Thyroid gland (tissue), 4 donors: Measurements from ENCODE around the gene P2RX1. TPM values are rescaled to one million over a fixed set of nuclear protein-coding genes. Genes with fewer than 3 reads are reported as not detected.

Experiments
- DNase-seq, 2 donors: peaks; one replicate each; pipeline ENCODE4 v3.0.0-alpha.2; 2019
- H3K27ac ChIP-seq, 3 donors: fragments of 200-600 bp; sonication (generic); 1 replicate in 2 of 3; 2 replicates in 1 of 3; pipeline ENCODE4 v1.5.1; 2016 to 2019; ENCODE audit warnings: mild to moderate bottlenecking in 1 of 3, moderate library complexity in 1 of 3
- H3K27me3 ChIP-seq: fragments of 200-600 bp; sonication (generic); one replicate; pipeline ENCODE4 v1.5.1; 2019
- H3K36me3 ChIP-seq, 2 donors: fragments of 200-600 bp; sonication (generic); one replicate each; pipeline ENCODE4 v1.5.1; 2016 to 2019
- H3K4me1 ChIP-seq, 2 donors: fragments of 200-600 bp; sonication (generic); one replicate each; pipeline ENCODE4 v1.5.1; 2017 to 2019
- H3K4me3 ChIP-seq, 3 donors: fragments of 200-600 bp; sonication (generic); replicated peaks in 1 of 3; 1 replicate in 2 of 3; 2 replicates in 1 of 3; pipeline ENCODE4 v1.5.1; 2016; ENCODE audit warnings: mild to moderate bottlenecking in 1 of 3
- H3K9me3 ChIP-seq: fragments of 200-600 bp; sonication (generic); one replicate; pipeline ENCODE4 v1.5.1; 2017
- POLR2A ChIP-seq, 2 donors: fragments of 450-650 bp; IDR thresholded peaks; one replicate each; pipeline ENCODE4 v1.6.1; 2017; ENCODE audit warnings: antibody characterized with exemption in 2 of 2, mild to moderate bottlenecking in 2 of 2, moderate library complexity in 1 of 2
- WGBS, 2 donors: methylation state at CpG; one replicate each; pipeline ENCODE4 v1.1.5; 2017; 5-methylcytosine and 5-hydroxymethylcytosine counted together
- intact Hi-C: fragments of 100-400 bp; cut with DNase I; formaldehyde crosslinking; loops from one replicate; pipeline ENCODE4 v1.15.1; 2023
- total RNA-seq, 4 donors: library from RNA; depleted of rRNA; stranded (reverse); fragments of >200 nt; gene quantifications; one replicate each; pipeline ENCODE4 v1.2.3, GENCODE V29; 2016
- TF ChIP-seq, protein P1 (sequence below), 6 experiments: fragments of 200-600 bp in 3 of 6; fragments of 450-650 bp in 3 of 6; sonication (generic) in 3 of 6; IDR thresholded peaks; one replicate each; pipeline ENCODE4 v1.5.1; 2016 to 2019; ENCODE audit warnings: antibody characterized with exemption in 6 of 6, mild to moderate bottlenecking in 2 of 6, inconsistent platforms in 1 of 6, moderate library complexity in 1 of 6

P2RX1 gene
- total RNA-seq, 4 donors from 2014 or later, result 0.11 to 0.54 (median 0.21) TPM; not detected in 1

DNA sequence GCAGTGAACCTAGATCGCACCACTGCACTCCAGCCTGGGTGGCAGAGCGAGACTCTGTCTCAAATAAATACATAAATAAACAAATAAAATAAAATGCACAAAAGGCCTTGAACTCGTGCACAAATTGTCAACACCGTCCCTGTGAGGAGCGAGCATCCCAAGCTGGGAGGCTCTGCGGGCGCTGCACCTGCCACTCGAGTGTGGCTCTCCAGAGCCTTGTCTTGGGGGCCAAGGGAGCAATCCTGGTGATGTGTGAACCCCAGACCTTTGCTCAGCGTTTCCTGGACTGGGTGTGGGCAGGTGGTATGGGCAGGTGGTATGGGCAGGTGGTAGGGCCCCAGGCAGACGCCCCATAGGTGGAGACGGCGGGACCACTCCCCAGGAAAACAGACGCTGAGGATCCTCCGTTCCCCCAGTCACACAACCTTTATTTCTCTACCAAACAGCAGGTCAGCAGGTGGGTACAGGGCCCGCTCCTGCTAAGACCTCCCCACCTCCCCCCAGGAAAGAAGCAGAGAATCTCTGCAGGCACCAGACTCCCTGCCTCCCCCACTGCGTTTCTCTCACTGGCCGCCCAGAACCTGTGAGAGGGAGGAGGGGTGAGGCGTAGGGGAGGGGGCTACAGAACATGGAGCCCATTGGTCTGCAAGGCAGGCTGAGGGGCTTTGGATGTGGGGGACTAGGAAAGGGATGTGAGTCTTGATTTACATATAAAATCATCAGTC is 7.4 kb upstream of the P2RX1 start:
- Histone ChIP-seq H3K4me1 (peaks cover 0 to 11% of the 10 kb centered on the region in 2 donors), H3K36me3 (no peaks in the 10 kb centered on the region), H3K9me3 (no peaks in the 10 kb centered on the region), H3K4me3 (no peak overlapping the region), H3K27ac (no peak overlapping the region), H3K27me3 (no peaks in the 10 kb centered on the region)
- DNase-seq, result no peak
- intact Hi-C loops, result no loop called here
- TF ChIP-seq, protein P1, sequence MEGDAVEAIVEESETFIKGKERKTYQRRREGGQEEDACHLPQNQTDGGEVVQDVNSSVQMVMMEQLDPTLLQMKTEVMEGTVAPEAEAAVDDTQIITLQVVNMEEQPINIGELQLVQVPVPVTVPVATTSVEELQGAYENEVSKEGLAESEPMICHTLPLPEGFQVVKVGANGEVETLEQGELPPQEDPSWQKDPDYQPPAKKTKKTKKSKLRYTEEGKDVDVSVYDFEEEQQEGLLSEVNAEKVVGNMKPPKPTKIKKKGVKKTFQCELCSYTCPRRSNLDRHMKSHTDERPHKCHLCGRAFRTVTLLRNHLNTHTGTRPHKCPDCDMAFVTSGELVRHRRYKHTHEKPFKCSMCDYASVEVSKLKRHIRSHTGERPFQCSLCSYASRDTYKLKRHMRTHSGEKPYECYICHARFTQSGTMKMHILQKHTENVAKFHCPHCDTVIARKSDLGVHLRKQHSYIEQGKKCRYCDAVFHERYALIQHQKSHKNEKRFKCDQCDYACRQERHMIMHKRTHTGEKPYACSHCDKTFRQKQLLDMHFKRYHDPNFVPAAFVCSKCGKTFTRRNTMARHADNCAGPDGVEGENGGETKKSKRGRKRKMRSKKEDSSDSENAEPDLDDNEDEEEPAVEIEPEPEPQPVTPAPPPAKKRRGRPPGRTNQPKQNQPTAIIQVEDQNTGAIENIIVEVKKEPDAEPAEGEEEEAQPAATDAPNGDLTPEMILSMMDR (IDR thresholded peaks at IDR 0.05), result no peak
- no peak for TF ChIP-seq POLR2A (IDR thresholded peaks at IDR 0.05)
- 89% methylated on average over 15 to 16 of the region's 18 CpGs for WGBS, 2 donors

DNA sequence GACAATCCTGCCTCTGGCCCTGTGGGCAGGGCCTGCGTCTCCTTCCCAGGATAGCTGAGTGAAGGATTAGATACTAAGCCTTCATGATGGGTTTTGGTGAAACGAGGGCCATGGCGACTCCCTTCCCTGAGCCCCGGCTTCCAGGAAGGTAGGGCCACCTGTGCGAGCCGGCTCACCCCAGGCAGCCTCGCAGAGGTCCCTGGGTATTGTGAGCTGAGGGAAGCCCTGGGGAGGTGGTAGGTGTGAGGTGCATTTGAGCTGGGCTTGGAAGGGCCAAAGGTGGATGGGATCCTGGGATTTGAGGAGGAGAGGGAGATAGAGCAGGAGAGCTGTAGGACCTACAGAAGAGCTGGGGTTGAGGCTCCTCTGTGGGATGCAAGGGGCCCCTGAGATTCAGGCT is 6.5 kb upstream of the P2RX1 start:
- Histone ChIP-seq H3K36me3 (no peaks in the 10 kb centered on the region), H3K4me3 (no peak overlapping the region), H3K27ac (no peak overlapping the region), H3K4me1 (peaks cover 0 to 9% of the 10 kb centered on the region in 2 donors), H3K9me3 (no peaks in the 10 kb centered on the region), H3K27me3 (no peaks in the 10 kb centered on the region)
- intact Hi-C loops, result no loop called here
- DNase-seq, result no peak
- no peak for TF ChIP-seq POLR2A (IDR thresholded peaks at IDR 0.05)
- WGBS, 2 donors, result 89 to 92% methylated on average over 1 to 7 of the region's 7 CpGs

DNA sequence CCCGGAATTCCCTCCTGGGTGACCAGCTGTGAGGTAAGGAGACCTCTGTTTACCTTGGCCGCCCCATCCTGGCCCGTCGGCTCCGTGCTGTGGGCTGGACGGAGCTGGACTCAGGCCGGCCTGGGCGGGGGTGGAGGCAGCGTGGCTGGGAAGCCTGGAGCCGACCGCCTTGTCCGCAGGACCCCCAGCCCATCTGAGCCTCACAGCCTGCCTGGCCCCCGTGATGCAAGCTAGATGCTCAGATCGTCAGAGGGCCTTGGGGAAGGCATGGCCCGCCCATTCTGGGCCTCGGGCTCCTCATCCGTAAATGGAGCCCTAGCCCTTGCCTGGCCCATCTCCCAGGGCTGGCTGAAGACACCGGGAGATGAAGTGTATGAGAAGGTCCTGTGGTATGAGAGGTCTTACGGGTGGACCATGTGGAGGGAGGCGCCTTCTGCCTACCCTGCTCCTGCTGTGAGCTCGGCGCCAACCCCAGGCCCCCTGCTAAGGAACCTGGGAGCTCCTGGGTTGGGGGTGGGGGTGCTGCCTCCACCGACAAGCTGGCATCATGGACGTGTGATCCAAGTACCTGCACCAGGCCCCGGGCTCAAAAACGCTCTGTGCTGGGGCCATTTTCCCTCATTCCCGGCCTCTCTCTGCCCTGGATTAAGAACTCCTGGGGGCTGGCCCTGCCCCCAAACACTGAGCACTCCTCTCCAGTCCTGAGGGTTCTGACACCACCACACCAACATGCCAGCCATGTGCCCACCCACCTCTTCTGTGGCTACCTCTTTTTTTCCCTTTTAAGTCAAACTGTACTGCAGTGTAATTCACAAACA is 5.4 kb upstream of the P2RX1 start:
- 76% methylated on average over 8 to 15 of the region's 27 CpGs for WGBS, 2 donors
- Histone ChIP-seq H3K27ac (no peak overlapping the region), H3K4me1 (peaks cover 0 to 11% of the 10 kb centered on the region in 2 donors), H3K9me3 (no peaks in the 10 kb centered on the region), H3K36me3 (no peaks in the 10 kb centered on the region), H3K4me3 (no peak overlapping the region), H3K27me3 (no peaks in the 10 kb centered on the region)
- TF ChIP-seq, protein P1 (IDR thresholded peaks at IDR 0.05), result no peak
- TF ChIP-seq POLR2A (IDR thresholded peaks at IDR 0.05), result no peak
- intact Hi-C loops, result no loop called here
- no peak for DNase-seq

DNA sequence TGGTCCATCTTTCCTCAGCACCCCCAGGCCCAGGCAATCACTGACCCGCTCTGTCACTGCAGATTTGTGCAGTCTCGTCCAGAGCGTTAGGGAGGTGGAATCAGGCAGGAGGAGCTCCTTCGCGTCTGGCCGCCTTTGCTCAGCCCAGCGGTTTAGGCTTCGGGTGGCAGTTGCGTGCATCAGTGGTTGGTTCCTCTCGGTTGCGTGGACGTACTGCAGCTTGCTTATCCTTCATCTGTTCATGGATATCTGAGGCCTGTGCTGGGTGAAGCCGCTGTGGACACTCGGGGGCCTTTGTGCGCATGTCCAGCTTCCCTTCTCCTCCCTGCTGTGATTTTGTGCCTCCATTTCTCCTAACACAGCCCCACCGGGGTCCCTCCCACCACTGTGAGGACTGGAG is 4.7 kb upstream of the P2RX1 start:
- Histone ChIP-seq H3K4me1 (peaks cover 0 to 13% of the 10 kb centered on the region in 2 donors), H3K36me3 (no peaks in the 10 kb centered on the region), H3K9me3 (no peaks in the 10 kb centered on the region), H3K4me3 (no peak overlapping the region), H3K27ac (no peak overlapping the region), H3K27me3 (no peaks in the 10 kb centered on the region)
- WGBS, 2 donors, result 75 to 81% methylated on average over 15 to 16 of the region's 16 CpGs
- TF ChIP-seq, protein P1 (IDR thresholded peaks at IDR 0.05), result no peak
- TF ChIP-seq POLR2A (IDR thresholded peaks at IDR 0.05), result no peak
- DNase-seq, result no peak
- intact Hi-C loops, result no loop called here

DNA sequence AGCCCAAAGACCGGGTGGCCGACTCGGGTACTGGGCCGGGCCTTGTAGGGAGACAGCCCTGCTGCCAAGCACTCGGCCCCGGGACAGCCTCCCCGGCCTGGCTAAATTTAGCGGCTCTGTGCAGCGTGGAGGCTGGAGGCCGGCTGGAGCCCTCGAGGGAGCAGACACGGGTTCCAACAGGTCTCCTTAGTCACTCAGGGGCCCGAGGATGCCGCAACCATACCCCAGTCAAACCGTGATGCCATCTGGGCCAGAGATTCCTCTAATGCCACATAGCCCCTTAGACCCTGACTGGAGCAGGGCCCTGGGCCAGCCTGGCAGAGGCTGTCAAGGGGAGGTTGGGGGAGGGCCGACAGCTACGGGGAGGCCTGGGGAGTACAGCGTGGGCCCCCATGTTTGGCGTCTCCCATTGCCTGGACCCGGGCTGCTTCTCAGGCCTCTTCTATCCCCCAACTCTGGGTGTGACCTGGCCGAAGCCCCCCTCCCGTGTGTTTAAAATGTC is 2.9 kb upstream of the P2RX1 start:
- no peaks in the 10 kb centered on the region for H3K9me3 ChIP-seq
- intact Hi-C loops, result no loop called here
- no peaks in the 10 kb centered on the region for H3K36me3 ChIP-seq
- DNase-seq, result no peak
- H3K4me1 ChIP-seq, result peaks cover 0 to 13% of the 10 kb centered on the region in 2 donors
- TF ChIP-seq POLR2A (IDR thresholded peaks at IDR 0.05), result no peak
- TF ChIP-seq, protein P1 (IDR thresholded peaks at IDR 0.05), result no peak
- no peak overlapping the region for H3K4me3 ChIP-seq
- H3K27me3 ChIP-seq, result no peaks in the 10 kb centered on the region
- 84 to 92% methylated on average over 13 to 18 of the region's 22 CpGs for WGBS, 2 donors
- no peak overlapping the region for H3K27ac ChIP-seq
